HepG2 (cell line): Measurements from ENCODE around the gene CARMIL1. TPM values are rescaled to one million over a fixed set of nuclear protein-coding genes. Genes with fewer than 3 reads are reported as not detected.
A peak's percentile ranks its signal among the peaks of the same experiment; 100 is the strongest.

Experiments used
- CHD4 ChIP-seq: fragments of 200-600 bp; sonication (generic); IDR thresholded peaks from 2 replicates; pipeline ENCODE4 v1.7.0; 2017; ENCODE audit warnings: mild to moderate bottlenecking, low read length, borderline replicate concordance
- ERF ChIP-seq: IDR thresholded peaks from 2 replicates; pipeline ENCODE4 v1.6.1; 2018; ENCODE audit warnings: missing biosample characterization, missing genetic modification reagents
- GTF3A ChIP-seq: sonication (generic); formaldehyde crosslinking; conservative IDR thresholded peaks from 2 replicates; pipeline ENCODE4 v1.4.0; 2020; ENCODE audit warnings: mild to moderate bottlenecking, missing genetic modification reagents
- HNF4G ChIP-seq, 2 experiments: sonication (generic) in 1 of 2; formaldehyde crosslinking in 1 of 2; IDR thresholded peaks; 2 replicates each; pipeline versions ENCODE4 v1.4.0 to v1.6.1; 2011 to 2020; ENCODE audit warnings: borderline replicate concordance in 2 of 2, low read depth in 2 of 2, mild to moderate bottlenecking in 2 of 2, low read length in 1 of 2, missing genetic modification reagents in 1 of 2, moderate library complexity in 1 of 2
- NR2F6 ChIP-seq, 2 experiments: IDR thresholded peaks; 2 replicates each; pipeline ENCODE4 v1.6.1; 2016; ENCODE audit warnings: antibody characterized with exemption in 1 of 2, mild to moderate bottlenecking in 1 of 2
- PHF20 ChIP-seq: sonication (generic); formaldehyde crosslinking; IDR thresholded peaks from 2 replicates; pipeline ENCODE4 v1.5.0; 2020; ENCODE audit warnings: mild to moderate bottlenecking, missing genetic modification reagents
- PHF21A ChIP-seq: sonication (generic); formaldehyde crosslinking; IDR thresholded peaks from 2 replicates; pipeline ENCODE4 v1.5.0; 2020; ENCODE audit warnings: mild to moderate bottlenecking, missing genetic modification reagents
- PRMT3 ChIP-seq: sonication (generic); formaldehyde crosslinking; IDR thresholded peaks from 2 replicates; pipeline ENCODE4 v1.8.1; 2022; ENCODE audit warnings: low read depth, mild to moderate bottlenecking, moderate library complexity, missing genetic modification reagents, borderline replicate concordance
- SYNCRIP ChIP-seq: fragments of 200-400 bp; formaldehyde crosslinking; IDR thresholded peaks from 2 replicates; pipeline ENCODE4 v1.6.1; 2018; ENCODE audit warnings: mild to moderate bottlenecking, low read depth, low read length; ENCODE audit not compliant: insufficient read depth
- ZNF773 ChIP-seq: sonication (generic); formaldehyde crosslinking; IDR thresholded peaks from 2 replicates; pipeline ENCODE4 v1.4.0; 2020; ENCODE audit warnings: missing genetic modification reagents, borderline replicate concordance
- polyA plus RNA-seq, 8 experiments: library from polyadenylated mRNA; depleted of rRNA in 3 of 8; stranded (reverse) in 7 of 8; unstranded in 1 of 8; fragments of >200 nt; fragmentation: Illumina TruSeq in 4 of 8; extraction: Trizol in 4 of 8; gene quantifications; 2 replicates each; pipeline versions ENCODE4 v1.2.1 to v1.2.3, GENCODE V29; 2011 to 2016; ENCODE audit warnings: low read depth in 4 of 8, missing spikeins in 1 of 8, mixed read lengths in 1 of 8; ENCODE audit not compliant: insufficient read depth in 1 of 8
- total RNA-seq, 5 experiments: library from RNA; depleted of rRNA; stranded (reverse); fragments of >200 nt; fragmentation: Illumina TruSeq; extraction: Trizol; gene quantifications; 2 replicates each; pipeline ENCODE4 v1.2.3, GENCODE V29; 2016; ENCODE audit warnings: low read depth in 1 of 5
- TF ChIP-seq, protein P1 (sequence below): sonication (generic); formaldehyde crosslinking; IDR thresholded peaks from 2 replicates; pipeline ENCODE4 v1.4.0; 2020; ENCODE audit warnings: mild to moderate bottlenecking, missing genetic modification reagents
- TF ChIP-seq, protein P2 (sequence below): sonication (generic); formaldehyde crosslinking; IDR thresholded peaks from 2 replicates; pipeline ENCODE4 v1.5.0; 2020; ENCODE audit warnings: missing genetic modification reagents
- TF ChIP-seq, protein P3 (sequence below): sonication (generic); formaldehyde crosslinking; conservative IDR thresholded peaks from 2 replicates; pipeline ENCODE4 v1.8.0; 2022; ENCODE audit warnings: missing genetic modification reagents
- TF ChIP-seq, protein P4 (sequence below): sonication (generic); formaldehyde crosslinking; IDR thresholded peaks from 2 replicates; pipeline ENCODE4 v1.8.1; 2023; ENCODE audit warnings: mild to moderate bottlenecking, missing genetic modification reagents
- TF ChIP-seq, protein P5 (sequence below): sonication (generic); formaldehyde crosslinking; IDR thresholded peaks from 2 replicates; pipeline ENCODE4 v1.8.0; 2022; ENCODE audit warnings: mild to moderate bottlenecking, missing genetic modification reagents

The CARMIL1 gene
- total and polyA plus RNA-seq, 2 of the 13 experiments (the other 11 are each of a cell fraction or from before 2014, with no cell fraction given): 1.8 to 2.6 TPM

DNA sequence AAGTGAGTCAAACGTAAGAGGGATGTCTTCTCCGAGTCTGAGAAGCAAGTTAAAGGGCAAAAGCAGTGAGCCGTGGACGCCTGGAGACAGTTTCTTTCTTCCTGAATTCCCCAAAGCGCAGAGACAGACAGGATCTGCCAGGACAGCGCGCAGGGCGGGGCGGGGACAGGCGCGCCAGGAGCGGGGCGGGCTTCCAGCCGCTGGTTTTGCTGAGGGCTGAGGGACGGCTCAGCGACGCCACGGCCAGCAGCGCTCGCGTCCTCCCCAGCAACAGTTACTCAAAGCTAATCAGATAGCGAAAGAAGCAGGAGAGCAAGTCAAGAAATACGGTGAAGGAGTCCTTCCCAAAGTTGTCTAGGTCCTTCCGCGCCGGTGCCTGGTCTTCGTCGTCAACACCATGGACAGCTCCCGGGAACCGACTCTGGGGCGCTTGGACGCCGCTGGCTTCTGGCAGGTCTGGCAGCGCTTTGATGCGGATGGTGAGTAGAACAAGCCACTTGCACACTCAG lies 372.9 kb downstream of the CARMIL1 start, which contains the start of gene SCGN (continued):
- TF ChIP-seq, protein P1, sequence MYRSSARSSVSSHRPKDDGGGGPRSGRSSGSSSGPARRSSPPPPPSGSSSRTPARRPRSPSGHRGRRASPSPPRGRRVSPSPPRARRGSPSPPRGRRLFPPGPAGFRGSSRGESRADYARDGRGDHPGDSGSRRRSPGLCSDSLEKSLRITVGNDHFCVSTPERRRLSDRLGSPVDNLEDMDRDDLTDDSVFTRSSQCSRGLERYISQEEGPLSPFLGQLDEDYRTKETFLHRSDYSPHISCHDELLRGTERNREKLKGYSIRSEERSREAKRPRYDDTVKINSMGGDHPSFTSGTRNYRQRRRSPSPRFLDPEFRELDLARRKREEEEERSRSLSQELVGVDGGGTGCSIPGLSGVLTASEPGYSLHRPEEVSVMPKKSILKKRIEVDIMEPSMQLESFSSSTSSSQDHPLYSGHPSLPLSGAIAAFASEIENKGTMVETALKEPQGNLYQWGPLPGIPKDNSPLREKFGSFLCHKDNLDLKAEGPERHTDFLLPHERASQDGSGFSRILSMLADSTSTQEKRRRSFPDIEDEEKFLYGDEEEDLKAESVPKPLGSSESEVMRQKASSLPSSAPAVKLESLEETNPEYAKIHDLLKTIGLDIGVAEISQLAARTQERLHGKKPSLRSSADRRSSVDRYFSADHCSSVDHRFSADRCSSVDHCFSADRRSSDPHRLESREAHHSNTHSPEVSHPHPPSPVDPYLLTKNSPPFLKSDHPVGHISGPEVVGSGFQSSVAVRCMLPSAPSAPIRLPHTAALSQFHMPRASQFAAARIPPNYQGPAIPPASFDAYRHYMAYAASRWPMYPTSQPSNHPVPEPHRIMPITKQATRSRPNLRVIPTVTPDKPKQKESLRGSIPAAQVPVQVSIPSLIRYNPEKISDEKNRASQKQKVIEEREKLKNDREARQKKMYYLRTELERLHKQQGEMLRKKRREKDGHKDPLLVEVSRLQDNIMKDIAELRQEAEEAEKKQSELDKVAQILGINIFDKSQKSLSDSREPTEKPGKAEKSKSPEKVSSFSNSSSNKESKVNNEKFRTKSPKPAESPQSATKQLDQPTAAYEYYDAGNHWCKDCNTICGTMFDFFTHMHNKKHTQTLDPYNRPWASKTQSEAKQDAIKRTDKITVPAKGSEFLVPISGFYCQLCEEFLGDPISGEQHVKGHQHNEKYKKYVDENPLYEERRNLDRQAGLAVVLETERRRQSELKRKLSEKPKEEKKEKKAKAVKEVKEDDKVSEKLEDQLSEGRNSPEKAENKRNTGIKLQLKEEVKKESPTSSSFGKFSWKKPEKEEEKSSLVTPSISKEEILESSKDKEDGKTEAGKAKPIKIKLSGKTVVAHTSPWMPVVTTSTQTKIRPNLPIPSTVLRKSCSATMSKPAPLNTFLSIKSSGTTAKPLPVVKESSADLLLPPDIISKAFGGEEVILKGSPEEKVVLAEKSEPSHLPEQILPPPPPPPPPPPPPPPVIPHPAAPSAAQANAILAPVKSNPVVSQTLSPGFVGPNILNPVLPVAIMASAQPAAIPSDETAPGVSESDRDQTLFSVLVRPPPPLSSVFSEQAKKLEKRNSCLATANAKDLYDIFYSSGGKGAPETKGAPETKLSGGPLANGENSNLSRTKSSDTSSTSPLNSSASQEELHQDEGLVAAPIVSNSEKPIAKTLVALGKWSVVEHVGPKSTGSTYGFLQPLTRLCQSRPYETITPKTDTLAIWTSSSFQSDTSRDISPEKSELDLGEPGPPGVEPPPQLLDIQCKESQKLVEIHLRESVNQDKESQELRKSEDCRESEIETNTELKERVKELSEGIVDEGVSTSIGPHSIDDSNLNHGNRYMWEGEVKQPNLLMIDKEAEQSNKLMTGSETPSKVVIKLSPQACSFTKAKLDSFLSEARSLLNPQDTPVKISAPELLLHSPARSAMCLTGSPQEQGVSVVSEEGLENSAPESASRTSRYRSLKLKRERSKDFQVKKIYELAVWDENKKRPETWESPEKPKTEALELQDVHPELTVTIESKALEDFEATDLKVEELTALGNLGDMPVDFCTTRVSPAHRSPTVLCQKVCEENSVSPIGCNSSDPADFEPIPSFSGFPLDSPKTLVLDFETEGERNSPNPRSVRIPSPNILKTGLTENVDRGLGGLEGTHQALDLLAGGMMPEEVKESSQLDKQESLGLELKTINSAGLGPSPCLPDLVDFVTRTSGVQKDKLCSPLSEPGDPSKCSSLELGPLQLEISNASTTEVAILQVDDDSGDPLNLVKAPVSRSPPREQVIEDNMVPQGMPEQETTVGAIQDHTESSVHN (CRISPR knock-in tag): peak; percentile 81; the same call in 1 of the 2 replicates
- TF ChIP-seq NR2F6 (IDR thresholded peaks at IDR 0.05) (no peak), NR2F6 (CRISPR knock-in tag; IDR thresholded peaks at IDR 0.05) (peak; percentile 57; the same call in 1 of the 2 replicates), ZNF773 (peak; percentile 98), GTF3A (CRISPR knock-in tag) (no peak), ERF (CRISPR knock-in tag) (peak; percentile 99), HNF4G (IDR thresholded peaks at IDR 0.05; ENCODE audit: borderline replicate concordance, low read depth, low read length) (no peak), HNF4G (CRISPR knock-in tag; IDR thresholded peaks at IDR 0.05; ENCODE audit: borderline replicate concordance, low read depth) (peak; percentile 78; the same call in 1 of the 2 replicates), PHF20 (CRISPR knock-in tag) (no peak), SYNCRIP (no peak), PRMT3 (peak; percentile 91; the same call in 1 of the 2 replicates), PHF21A (CRISPR knock-in tag) (no peak), CHD4 (no peak)
- TF ChIP-seq, protein P2, sequence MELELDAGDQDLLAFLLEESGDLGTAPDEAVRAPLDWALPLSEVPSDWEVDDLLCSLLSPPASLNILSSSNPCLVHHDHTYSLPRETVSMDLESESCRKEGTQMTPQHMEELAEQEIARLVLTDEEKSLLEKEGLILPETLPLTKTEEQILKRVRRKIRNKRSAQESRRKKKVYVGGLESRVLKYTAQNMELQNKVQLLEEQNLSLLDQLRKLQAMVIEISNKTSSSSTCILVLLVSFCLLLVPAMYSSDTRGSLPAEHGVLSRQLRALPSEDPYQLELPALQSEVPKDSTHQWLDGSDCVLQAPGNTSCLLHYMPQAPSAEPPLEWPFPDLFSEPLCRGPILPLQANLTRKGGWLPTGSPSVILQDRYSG (CRISPR knock-in tag): peak; percentile 99
- TF ChIP-seq, protein P3, sequence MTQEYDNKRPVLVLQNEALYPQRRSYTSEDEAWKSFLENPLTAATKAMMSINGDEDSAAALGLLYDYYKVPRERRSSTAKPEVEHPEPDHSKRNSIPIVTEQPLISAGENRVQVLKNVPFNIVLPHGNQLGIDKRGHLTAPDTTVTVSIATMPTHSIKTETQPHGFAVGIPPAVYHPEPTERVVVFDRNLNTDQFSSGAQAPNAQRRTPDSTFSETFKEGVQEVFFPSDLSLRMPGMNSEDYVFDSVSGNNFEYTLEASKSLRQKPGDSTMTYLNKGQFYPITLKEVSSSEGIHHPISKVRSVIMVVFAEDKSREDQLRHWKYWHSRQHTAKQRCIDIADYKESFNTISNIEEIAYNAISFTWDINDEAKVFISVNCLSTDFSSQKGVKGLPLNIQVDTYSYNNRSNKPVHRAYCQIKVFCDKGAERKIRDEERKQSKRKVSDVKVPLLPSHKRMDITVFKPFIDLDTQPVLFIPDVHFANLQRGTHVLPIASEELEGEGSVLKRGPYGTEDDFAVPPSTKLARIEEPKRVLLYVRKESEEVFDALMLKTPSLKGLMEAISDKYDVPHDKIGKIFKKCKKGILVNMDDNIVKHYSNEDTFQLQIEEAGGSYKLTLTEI (CRISPR knock-in tag): no peak
- TF ChIP-seq, protein P4, sequence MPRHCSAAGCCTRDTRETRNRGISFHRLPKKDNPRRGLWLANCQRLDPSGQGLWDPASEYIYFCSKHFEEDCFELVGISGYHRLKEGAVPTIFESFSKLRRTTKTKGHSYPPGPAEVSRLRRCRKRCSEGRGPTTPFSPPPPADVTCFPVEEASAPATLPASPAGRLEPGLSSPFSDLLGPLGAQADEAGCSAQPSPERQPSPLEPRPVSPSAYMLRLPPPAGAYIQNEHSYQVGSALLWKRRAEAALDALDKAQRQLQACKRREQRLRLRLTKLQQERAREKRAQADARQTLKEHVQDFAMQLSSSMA (CRISPR knock-in tag): peak; percentile 97
- TF ChIP-seq, protein P5, sequence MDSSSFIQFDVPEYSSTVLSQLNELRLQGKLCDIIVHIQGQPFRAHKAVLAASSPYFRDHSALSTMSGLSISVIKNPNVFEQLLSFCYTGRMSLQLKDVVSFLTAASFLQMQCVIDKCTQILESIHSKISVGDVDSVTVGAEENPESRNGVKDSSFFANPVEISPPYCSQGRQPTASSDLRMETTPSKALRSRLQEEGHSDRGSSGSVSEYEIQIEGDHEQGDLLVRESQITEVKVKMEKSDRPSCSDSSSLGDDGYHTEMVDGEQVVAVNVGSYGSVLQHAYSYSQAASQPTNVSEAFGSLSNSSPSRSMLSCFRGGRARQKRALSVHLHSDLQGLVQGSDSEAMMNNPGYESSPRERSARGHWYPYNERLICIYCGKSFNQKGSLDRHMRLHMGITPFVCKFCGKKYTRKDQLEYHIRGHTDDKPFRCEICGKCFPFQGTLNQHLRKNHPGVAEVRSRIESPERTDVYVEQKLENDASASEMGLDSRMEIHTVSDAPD (CRISPR knock-in tag): peak; percentile 44; the same call in 1 of the 2 replicates
